NCI-H1417 (cell line): ENCODE data around the gene KIFC3.
"Not testable (repeated sequence)": the region's sequence is repeated elsewhere in the genome, so short reads cannot be mapped to it uniquely, and the experiment has no call there.

Source experiments
- DNase-seq, 3 experiments: peaks; one replicate each; lab custom pipeline; 2025; lab: John Stamatoyannopoulos, UW

Gene KIFC3

DNA sequence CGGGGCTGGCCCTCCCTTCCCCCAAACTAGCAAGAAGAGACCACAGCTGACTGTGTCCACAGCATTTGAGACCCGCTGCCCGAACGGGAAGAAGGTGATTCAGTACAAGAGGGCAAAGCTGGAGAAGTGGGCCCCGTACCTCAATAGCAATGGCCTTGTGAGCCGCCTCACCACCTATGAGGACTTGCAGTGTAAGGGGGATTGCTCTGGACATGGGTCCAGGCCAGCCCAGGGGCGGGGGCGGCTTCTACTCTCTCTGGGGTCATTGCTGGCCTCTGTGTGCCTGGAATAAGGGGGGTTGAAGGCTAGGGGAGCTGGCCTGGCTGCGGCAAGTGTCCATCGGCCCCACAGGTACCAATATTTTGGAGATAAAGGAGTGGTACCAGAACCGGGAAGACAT lies 79.6 kb downstream of the KIFC3 start:
- DNase-seq = no peak

DNA sequence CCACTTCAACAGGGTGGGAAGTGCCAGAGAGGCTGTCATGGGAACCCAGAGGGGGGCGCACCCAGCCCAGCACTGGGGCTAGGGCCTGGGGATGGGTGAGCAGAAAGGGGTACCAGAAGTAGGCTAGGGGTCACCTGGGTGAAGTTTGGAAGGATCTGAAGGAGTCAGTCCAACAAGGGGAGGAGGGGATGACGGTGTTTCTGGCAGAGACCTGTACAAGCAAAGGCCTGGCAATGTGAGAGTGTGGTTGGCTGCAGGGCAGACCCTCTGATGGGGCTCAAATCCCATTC lies 80.1 kb downstream of the KIFC3 start:
- DNase-seq = no peak

DNA sequence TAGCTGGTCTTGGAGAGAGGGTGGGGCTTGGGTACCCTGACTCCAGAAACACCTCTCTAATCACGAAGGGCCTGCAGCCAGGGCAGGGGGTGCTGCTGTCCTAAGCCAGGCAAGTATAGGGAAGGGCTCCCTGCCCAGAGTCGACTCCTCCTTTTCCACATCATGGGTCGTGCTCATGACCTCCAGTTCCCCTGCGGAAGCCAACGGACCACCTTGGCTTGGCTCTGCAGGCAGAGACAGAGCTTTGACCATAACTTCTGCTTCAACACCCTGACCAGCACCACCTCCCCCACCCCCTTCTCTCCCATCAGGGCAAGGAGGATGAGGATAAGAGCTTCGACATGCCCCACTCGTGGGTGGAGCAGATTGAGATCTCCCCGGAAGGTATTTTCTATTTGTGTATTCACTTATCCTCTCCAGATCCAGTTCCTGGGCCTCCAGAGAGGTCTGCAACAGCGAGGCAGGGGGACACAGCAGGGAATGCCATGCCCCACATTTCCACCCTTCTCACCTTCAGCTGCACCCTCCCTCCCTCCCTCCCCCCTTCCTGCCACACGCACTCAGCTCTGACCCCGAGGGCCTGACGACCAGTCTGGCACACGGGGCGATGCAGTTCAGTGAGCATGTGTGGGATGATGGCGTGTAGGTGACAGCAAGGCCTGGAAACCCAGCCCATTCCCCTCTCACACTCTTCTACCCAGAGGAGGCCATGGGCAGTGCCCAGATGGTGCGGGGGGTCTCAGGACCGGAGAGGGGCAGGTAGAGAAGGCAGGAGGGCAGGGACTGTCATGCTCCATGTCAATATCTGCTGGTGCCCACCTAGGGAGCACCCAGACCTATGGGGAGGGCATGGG lies 80.7 kb downstream of the KIFC3 start:
- DNase-seq = no peak

GRCh38 chr16:57720142-57720575 lies 82.1 kb downstream of the KIFC3 start:
- DNase-seq = peak in 2 of 3 experiments; percentile 11 to 58

- DNase-seq = no peak
Observed at GRCh38 chr16:57714047-57714446, 88.2 kb downstream of the KIFC3 start.

- no peak for DNase-seq
Observed at GRCh38 chr16:57713596-57713995, 88.7 kb downstream of the KIFC3 start.

- not testable (repeated sequence) for DNase-seq
Observed at GRCh38 chr16:57712569-57712968, 89.7 kb downstream of the KIFC3 start.

DNA sequence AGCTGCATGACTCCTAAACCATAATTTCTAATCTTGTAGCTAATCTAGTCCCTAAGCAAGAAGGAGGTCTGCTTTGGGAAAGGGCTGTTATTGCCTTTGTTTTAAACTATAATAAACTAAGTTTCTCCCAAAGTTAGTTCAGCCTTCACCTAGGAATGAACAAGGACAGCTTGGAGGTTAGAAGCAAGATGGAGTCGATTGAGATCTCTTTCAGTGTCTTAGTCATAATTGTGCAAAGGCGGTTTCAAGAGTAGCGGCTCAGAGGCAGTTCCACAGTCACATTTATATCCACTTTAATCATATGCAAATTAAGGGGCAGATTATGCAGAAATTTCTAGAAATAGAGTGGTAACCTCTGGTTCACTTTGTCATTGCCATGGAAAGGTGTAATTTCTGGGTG lies 90.3 kb downstream of the KIFC3 start:
- DNase-seq = no peak

DNA sequence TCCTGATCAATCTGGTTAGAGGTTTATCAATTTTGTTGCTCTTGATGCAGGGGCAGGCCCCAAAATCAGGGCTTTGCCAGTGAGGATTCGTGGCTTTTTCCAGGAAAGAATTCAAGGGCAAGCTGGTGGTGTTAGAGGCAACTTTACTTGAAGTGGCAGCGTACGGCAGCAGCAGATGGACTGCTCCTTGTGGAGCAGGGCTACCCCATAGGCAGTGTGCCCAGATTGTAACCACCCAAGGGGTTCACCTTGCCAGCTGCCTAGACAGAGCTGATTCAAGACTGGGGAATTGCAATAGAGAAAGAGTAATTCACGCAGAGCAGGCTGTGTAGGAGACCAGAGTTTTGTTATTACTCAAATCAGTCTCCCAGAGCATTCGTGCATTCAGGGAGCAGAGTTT lies 90.9 kb downstream of the KIFC3 start:
- no peak for DNase-seq

GRCh38 chr16:57709663-57710062 lies 92.6 kb downstream of the KIFC3 start:
- DNase-seq = no peak
